Measurements from ENCODE around the gene RNU1-1. TPM values are rescaled to one million over a fixed set of nuclear protein-coding genes. Genes with fewer than 3 reads are reported as not detected.
"Not testable (repeated sequence)": the region's sequence is repeated elsewhere in the genome, so short reads cannot be mapped to it uniquely, and the experiment has no call there.

RNU1-1 gene
- total and polyA plus RNA-seq, 7 donors = 1,264 to 5,208 (median 3,151) TPM; not detected in 3

DNA sequence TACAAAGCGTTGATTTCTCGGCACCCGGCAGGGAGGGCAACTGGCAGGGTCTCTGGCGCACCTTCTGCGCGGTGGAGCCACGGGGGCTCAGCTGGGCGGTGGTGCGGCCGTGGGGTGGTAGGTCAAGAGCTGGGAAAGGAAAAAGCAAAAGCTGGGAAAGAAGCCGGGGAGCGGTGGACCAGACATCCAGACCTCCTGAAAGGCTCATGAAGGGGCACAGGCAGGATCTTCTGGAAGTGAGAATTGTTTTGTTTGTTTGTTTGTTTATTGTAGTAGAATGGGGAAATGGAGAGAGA, 7.2 kb upstream of the RNU1-1 start:
- intact Hi-C loops (cut with DNase I) = no loop called here
- no peaks in the 10 kb centered on the region for H3K9me3 ChIP-seq
- H3K27me3 ChIP-seq (ENCODE audit: insufficient read depth in 3 of 3, low read length in 2 of 3) = peaks cover 0 to 17% (median 5%) of the 10 kb centered on the region in 3 donors
- no peaks in the 10 kb centered on the region for H3K36me3 ChIP-seq (ENCODE audit: insufficient read depth in 1 of 2, low read depth in 1 of 2)
- TF ChIP-seq CTCF (IDR thresholded peaks at IDR 0.05) = no peak
- peaks cover 3% of the 10 kb centered on the region for H3K4me1 ChIP-seq
- ATAC-seq (no peak), DNase-seq (no peak)
- no peak overlapping the region for H3K4me3 ChIP-seq
- no peak overlapping the region for H3K27ac ChIP-seq
- 41 to 55% (median 48%) methylated on average over 12 of the region's 12 CpGs for WGBS, 3 donors

DNA sequence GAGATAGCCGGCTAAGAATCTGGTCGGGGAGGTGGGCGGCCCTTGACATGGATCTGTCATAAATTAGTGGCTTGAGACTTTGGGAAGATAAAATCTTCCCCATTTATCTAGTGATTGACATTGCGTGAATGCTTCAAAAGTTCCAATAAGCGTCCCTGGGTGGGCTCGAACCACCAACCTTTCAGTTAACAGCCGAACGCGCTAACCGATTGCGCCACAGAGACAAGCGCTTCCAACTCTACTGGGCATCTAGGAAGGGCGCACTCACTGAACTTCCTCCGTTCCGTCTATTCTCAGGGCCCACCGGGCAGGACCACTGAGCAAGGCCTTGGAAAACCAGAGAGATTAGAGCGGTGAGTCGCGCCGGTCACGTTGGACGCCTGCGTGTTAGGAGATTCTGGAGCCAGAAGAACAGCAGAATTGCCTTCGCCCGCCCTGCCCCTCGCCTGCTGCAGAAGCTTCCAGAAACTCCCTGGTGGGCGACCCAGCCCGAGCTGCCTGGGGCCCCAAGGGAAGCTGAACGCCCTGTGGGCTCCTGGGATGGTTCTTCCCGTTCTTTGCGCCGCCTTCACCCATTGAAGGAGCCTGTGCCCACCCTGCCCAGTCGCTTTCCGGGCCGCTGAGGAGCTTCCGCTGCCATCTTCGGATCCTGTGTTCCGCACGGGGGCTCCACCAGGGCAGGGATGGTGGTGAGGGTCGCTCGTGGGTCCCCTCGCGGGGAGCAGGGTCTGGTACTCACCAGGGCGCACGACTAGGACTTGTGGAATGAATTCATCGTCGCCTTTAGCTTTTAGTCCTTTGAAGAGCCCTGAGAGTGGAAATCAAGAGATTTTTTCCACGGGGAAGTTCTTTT, 6.6 kb upstream of the RNU1-1 start:
- H3K4me3 ChIP-seq; H3K4me1 ChIP-seq; H3K36me3 ChIP-seq (ENCODE audit: insufficient read depth in 1 of 2, low read depth in 1 of 2); ATAC-seq; H3K27ac ChIP-seq; intact Hi-C loops (cut with DNase I); DNase-seq; H3K9me3 ChIP-seq: not testable (repeated sequence)
- 21 to 34% (median 23%) methylated on average over 46 to 48 of the region's 48 CpGs for WGBS, 3 donors
- peaks cover 0 to 17% (median 5%) of the 10 kb centered on the region in 3 donors for H3K27me3 ChIP-seq (ENCODE audit: insufficient read depth in 3 of 3, low read length in 2 of 3)

DNA sequence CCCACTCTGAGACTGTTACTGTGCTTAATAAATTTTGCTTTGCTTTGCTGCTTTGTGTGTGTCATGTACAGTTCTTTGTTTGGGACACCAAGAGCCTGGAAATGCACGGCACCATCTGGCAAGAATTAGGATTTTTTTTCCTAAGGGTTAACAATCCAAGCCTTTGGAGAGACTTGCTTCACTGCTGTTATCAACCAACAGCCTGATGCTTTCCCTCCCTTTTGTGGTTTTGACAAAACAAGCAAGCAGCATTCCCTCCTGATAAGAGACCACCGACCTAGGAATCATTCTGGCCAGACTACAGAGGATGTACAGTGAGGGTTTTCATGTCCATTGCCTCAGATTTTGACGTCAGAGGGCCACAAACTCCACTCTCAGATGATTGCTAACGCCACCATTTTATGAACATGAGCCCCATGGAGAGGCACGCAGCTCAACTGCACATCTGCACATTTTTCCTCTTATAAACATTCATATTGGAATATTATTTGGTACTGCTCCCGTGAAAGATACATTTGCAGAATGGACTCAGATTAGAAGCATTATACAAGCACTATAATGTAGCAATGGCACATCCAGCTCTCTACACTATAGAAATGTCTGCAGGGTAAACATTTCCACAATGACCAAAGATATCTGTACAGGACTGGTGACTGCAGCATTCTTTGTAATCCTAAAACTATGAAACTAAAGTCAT, 5.3 kb upstream of the RNU1-1 start:
- ATAC-seq; H3K27ac ChIP-seq; H3K9me3 ChIP-seq; H3K36me3 ChIP-seq (ENCODE audit: insufficient read depth in 1 of 2, low read depth in 1 of 2); H3K4me1 ChIP-seq; H3K4me3 ChIP-seq; DNase-seq: not testable (repeated sequence)
- WGBS, 3 donors = 57 to 61% (median 60%) methylated on average over 5 to 6 of the region's 6 CpGs
- H3K27me3 ChIP-seq (ENCODE audit: insufficient read depth in 3 of 3, low read length in 2 of 3) = peaks cover 0 to 17% (median 5%) of the 10 kb centered on the region in 3 donors
- intact Hi-C loops (cut with DNase I) = loop anchor here in 1 of 2 donors (10.0 kb wide), 1 partner anchor 385 kb away; no protein-coding TSS in a partner anchor

DNA sequence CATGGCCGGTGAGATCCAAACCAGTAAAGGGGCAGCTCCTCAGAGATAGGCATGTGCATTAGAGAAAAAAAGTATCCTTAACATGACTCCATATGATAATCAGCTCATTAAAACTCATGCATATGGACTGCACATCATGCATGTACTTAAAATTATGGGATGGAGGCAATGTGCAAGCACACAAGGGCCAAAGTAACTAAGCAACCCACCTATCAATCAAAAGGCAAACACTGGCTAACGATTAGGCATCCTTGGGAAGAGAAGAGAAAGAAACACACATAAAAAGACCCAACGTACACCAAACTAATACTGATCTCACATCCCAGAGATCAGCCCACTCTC, 4.8 kb upstream of the RNU1-1 start:
- not testable (repeated sequence) for H3K27ac ChIP-seq; H3K4me1 ChIP-seq; ATAC-seq; H3K9me3 ChIP-seq; H3K36me3 ChIP-seq (ENCODE audit: insufficient read depth in 1 of 2, low read depth in 1 of 2); H3K4me3 ChIP-seq; DNase-seq
- intact Hi-C loops (cut with DNase I) = loop anchor here in 1 of 2 donors (10.0 kb wide), 1 partner anchor 386 kb away; no protein-coding TSS in a partner anchor
- WGBS, 3 donors = 51 to 64% (median 52%) methylated on average over 3 of the region's 3 CpGs
- peaks cover 0 to 17% (median 5%) of the 10 kb centered on the region in 3 donors for H3K27me3 ChIP-seq (ENCODE audit: insufficient read depth in 3 of 3, low read length in 2 of 3)

- peaks cover 0 to 17% (median 5%) of the 10 kb centered on the region in 3 donors for H3K27me3 ChIP-seq (ENCODE audit: insufficient read depth in 3 of 3, low read length in 2 of 3)
- not testable (repeated sequence) for H3K4me3 ChIP-seq; H3K9me3 ChIP-seq; H3K27ac ChIP-seq; H3K4me1 ChIP-seq; ATAC-seq; DNase-seq; H3K36me3 ChIP-seq (ENCODE audit: insufficient read depth in 1 of 2, low read depth in 1 of 2)
- intact Hi-C loops (cut with DNase I) = loop anchor here in 1 of 2 donors (10.0 kb wide), 1 partner anchor 388 kb away; no protein-coding TSS in a partner anchor
- 74 to 86% (median 80%) methylated on average over 5 of the region's 5 CpGs for WGBS, 3 donors
Measured at GRCh38 chr1:16516694-16517410, 2.8 kb upstream of the RNU1-1 start.

DNA sequence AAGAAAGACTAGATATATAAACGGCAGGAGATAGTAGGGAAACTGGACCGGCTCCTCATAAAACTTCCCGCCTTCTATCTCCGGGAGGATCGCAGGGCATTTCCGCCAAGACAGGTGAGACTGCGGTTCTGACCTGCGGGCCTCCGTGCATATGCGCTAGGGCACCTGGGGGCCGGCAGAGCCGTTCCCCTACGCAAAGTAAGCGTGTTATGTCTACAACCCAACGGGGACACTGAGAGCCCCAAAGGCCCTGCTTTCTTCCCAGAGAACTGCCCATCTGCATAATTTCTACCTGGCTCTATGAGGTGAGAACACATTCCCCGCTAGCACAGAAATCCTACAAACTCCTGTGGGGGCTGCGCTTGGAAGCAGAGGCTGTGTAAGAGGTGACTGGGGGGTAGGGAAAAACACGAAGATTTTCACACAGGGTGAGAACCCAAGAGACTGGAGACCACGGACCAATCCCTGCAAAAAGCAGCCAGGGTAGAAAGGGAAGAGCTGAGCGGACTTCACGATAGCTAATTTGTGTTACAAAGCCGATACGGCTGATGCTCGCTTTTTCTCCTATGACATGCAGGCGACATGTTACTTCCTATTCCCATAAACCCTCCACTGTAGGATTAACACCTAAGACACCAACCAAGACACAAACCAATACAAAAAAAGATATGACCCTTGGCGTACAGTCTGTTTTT, 526 bp downstream of the RNU1-1 start:
- ATAC-seq = peak; percentile 97 to 99 (median 98)
- H3K4me3 ChIP-seq; H3K36me3 ChIP-seq (ENCODE audit: insufficient read depth in 1 of 2, low read depth in 1 of 2); DNase-seq; H3K9me3 ChIP-seq; H3K4me1 ChIP-seq; H3K27me3 ChIP-seq (ENCODE audit: insufficient read depth in 3 of 3, low read length in 2 of 3): not testable (repeated sequence)
- intact Hi-C loops (cut with DNase I) = loop anchor here in 1 of 2 donors (10.0 kb wide), 1 partner anchor 391 kb away; no protein-coding TSS in a partner anchor
- WGBS, 3 donors = 11 to 16% (median 16%) methylated on average over 18 to 26 of the region's 26 CpGs
- H3K27ac ChIP-seq = peak overlapping the region; percentile 50

- H3K27me3 ChIP-seq (ENCODE audit: insufficient read depth in 3 of 3, low read length in 2 of 3); H3K4me1 ChIP-seq; H3K4me3 ChIP-seq; H3K36me3 ChIP-seq (ENCODE audit: insufficient read depth in 1 of 2, low read depth in 1 of 2); H3K27ac ChIP-seq; H3K9me3 ChIP-seq: not testable (repeated sequence)
- intact Hi-C loops (cut with DNase I) = loop anchor here in 1 of 2 donors (10.0 kb wide), 1 partner anchor 392 kb away; no protein-coding TSS in a partner anchor
- ATAC-seq (peak in 2 of 4 donors; percentile 60 to 80), DNase-seq (peak in 1 of 2 donors; percentile 56)
- WGBS, 3 donors = 64 to 74% (median 69%) methylated on average over 12 to 14 of the region's 15 CpGs
Measured at GRCh38 chr1:16512624-16513411, 1.3 kb downstream of the RNU1-1 start.

GRCh38 chr1:16511926-16512325, 2.2 kb downstream of the RNU1-1 start:
- H3K27ac ChIP-seq = peak overlapping the region; percentile 6
- H3K27me3 ChIP-seq (ENCODE audit: insufficient read depth in 3 of 3, low read length in 2 of 3); DNase-seq; ATAC-seq; H3K36me3 ChIP-seq (ENCODE audit: insufficient read depth in 1 of 2, low read depth in 1 of 2); H3K4me1 ChIP-seq; H3K4me3 ChIP-seq; H3K9me3 ChIP-seq: not testable (repeated sequence)
- WGBS, 3 donors = 54 to 70% (median 57%) methylated on average over 1 of the region's 1 CpG
- intact Hi-C loops (cut with DNase I) = loop anchor here in 1 of 2 donors (10.0 kb wide), 1 partner anchor 393 kb away; no protein-coding TSS in a partner anchor

All from psoas muscle (tissue), 8 donors.